GM10266 (cell line): ENCODE data around the gene ANKS1B.

Source experiments
- DNase-seq: peaks from one replicate; pipeline ENCODE4 v3.0.0; 2012; ENCODE audit errors: extremely low spot score
- TF ChIP-seq, protein P1 (sequence below): IDR thresholded peaks from 2 replicates; pipeline ENCODE4 v1.5.1; 2012; ENCODE audit warnings: mild to moderate bottlenecking, low read depth; ENCODE audit not compliant: control insufficient read depth, insufficient read depth; ENCODE audit errors: missing control alignments

ANKS1B gene

DNA sequence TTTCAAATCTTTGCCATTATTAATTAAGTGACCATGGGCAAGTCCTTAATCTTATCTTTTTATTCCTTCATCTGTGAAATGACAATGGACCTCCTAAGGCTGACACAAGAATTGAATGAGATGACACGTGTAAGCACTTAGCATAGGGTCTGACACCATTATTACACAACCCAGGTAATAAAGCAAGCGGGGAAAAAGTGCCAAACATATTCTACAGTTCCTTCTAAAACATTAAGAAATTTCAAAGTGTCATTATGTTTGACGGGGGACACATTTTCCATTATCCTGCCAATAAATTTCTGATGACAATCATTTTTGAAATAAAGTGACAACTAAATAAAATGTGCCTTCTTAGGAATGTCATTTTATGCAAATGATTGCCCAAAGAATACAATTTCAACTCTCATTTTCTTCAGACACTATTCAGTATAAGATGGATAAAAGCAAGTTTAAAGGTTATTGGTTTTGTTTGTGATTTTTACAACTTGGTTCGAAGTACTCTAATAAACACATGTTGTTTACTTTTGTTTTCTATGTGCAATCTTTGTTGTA, 3.0 kb downstream of the ANKS1B start:
- no peak for DNase-seq
- TF ChIP-seq, protein P1, sequence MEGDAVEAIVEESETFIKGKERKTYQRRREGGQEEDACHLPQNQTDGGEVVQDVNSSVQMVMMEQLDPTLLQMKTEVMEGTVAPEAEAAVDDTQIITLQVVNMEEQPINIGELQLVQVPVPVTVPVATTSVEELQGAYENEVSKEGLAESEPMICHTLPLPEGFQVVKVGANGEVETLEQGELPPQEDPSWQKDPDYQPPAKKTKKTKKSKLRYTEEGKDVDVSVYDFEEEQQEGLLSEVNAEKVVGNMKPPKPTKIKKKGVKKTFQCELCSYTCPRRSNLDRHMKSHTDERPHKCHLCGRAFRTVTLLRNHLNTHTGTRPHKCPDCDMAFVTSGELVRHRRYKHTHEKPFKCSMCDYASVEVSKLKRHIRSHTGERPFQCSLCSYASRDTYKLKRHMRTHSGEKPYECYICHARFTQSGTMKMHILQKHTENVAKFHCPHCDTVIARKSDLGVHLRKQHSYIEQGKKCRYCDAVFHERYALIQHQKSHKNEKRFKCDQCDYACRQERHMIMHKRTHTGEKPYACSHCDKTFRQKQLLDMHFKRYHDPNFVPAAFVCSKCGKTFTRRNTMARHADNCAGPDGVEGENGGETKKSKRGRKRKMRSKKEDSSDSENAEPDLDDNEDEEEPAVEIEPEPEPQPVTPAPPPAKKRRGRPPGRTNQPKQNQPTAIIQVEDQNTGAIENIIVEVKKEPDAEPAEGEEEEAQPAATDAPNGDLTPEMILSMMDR: no peak

GRCh38 chr12:99979471-99979870, 5.3 kb downstream of the ANKS1B start:
- TF ChIP-seq, protein P1: no peak
- no peak for DNase-seq

DNA sequence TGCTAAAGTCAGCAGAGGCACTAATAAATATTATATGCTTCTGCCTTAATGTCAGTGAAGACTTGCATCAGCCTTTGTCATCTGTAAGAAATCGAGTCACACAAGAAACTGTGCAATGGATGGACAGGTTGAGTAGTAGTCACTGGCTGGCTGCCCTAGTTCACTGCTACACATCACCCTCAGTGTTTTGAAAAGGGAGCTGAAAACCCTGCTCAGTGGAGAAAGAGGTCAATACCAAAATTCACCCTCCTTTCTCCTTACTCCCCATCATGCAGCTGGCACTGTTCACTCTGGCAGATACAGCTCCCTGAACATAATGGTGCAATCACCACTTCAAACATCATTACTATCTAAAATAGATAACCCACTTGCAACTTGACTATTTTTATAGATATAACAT, 6.6 kb downstream of the ANKS1B start:
- TF ChIP-seq, protein P1: no peak
- no peak for DNase-seq

DNA sequence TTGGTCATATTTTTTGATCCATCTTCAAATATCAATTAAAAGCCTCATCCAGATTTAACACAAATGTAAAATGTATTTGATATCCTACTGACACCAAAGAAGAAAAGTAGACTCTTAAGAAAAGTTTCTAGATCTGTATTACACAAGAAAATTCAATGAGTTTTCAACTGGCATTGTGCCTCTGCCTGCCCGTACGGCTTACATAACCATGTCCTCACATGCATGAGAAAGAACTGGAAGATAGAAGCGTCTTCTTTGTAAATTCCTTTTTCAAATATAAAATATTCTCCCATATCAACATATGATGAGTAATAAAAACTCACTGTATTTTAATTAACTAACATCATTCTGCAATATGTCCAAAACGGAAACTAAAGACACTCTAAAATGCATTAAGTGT, 7.2 kb downstream of the ANKS1B start:
- TF ChIP-seq, protein P1: no peak
- DNase-seq: no peak

DNA sequence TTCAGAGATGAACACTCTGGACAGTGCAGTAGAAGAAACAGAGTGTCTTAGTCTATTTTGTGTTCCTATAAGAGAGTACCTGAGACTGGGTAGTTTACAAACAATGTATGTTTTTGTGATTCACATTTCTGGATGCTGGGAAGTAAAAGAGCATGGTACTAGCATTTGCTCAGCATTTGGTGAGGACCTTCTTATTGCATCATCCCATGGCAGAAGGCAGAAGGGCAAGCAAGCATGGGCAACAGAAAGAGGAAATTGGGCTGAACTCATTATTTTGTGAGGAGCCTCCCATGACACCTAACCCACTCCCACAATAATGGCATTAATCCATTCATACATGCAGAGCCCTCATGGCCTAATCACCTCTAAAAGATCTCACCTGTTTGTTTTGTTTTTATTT, 8.0 kb downstream of the ANKS1B start:
- no peak for DNase-seq
- TF ChIP-seq, protein P1: no peak

- no peak for DNase-seq
- TF ChIP-seq, protein P1: no peak
Observed at GRCh38 chr12:99975321-99975720, 9.4 kb downstream of the ANKS1B start.

DNA sequence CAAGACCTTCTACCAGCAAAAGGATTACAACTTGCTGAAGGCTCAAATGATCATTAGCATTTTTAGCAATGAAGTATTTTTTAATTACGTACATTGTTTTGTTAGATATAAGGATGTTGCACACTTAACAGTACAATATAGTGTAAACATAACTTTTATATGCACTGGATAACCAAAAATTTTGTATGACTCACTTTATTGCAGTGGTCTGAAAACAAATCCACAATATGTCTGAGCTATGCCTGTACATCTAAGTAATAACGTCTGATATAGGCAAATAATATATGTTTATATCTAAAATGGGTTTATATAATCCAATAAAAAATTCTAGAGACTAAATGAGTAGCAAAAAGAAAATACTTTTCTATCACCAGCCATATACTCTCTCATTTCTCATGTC, 10.6 kb downstream of the ANKS1B start:
- TF ChIP-seq, protein P1: no peak
- no peak for DNase-seq
